ENCODE data around the gene RUNX1.

The RUNX1 gene

DNA sequence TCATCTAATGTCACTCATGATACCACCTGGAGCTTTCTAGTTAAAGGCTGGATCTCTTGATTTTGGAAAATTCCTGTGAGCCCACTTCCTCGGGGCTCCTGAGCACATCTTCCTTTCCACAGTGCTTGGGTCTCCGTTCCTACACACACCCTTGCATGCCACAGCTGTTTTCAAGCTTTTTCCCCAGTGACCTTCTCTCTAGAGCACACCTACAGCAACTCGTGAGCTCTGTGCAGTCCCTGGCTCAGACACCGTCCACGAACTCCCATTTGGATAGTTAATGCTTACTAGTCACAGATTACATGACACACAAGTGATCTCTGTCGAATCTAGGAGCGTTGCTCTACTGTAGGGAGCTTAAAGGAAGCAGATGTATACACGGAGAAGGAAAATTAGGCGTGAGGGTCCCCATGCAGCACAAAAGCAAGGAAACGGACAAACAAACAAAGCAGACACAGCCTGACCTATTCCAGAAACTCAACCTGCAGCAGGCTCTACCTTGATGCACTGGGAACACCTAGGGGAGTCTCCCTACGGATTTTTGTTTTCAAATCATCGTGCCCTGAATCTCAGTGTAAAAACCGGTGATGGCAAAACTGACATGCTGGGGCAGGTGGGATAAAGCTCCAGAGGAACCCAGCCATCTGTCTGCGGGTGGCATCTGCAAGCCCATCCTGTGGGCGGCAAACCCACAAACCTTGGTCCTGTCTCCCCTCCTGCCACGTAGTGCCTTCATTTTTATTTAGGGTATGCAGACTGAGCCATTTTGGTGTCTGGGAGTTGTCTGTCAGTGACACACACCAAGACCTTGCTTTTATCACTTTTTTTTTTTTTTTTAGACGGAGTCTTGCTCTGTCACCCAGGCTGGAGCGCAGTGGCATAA, 177.8 kb downstream of the RUNX1 start:
- no peak for DNase-seq

DNA sequence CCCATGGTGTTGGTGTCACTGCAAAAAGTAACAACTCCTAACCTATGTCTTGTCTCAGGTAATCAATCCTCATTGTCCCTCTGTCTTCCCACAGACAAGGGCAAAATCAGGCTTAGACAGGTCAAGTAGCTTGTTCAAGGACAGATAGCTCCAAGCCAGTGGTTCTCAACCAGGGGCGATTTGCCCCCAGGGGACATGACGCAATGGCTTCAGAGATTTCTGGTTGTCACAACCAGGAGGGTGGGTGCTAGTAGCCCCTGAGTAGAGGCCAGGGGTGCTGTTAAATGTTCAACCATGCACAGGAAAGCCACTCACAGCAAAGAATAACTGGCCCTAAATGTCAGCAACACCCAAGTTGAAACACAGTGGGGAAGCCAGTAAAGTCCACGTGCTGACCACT, 178.9 kb downstream of the RUNX1 start:
- no peak for DNase-seq

DNA sequence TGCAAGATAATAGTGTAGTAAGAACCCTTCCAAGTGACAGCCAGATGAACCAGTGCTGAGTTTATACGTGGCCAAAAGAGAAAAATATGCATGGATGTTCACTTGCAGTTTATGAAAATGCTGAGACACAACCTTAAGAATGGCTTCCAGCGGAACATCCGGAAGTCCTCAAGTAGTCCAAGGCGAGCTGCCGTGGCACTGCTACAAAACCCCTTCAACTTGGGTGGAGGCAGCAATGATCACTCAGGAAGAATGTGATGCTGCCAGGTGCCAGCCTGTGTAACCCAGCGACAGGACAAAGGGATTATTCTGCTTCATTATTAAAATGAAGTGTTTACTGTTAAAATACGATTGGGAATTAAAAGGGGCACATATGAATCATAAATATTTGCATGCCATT, 179.6 kb downstream of the RUNX1 start:
- no peak for DNase-seq

DNA sequence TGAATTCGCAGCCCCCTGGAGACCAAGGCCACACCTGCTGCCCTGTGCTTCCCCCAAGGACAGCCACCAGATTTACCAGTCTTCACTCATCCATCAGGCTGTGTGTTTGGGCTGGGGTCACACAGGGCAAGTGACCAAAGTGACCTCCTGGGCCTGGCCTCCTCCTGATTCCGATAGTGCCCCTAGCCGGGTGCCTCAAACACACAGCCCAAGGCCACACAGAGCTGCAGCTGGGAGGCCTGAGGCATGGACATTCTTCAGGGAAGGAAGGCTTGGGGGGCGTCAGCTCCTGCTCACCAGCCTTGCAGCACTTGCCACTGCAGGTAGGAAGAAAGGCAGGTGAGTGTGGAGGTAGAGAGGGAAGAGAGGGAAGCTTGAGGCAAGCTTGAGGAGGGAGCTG, 181.3 kb downstream of the RUNX1 start:
- DNase-seq, result no peak

DNA sequence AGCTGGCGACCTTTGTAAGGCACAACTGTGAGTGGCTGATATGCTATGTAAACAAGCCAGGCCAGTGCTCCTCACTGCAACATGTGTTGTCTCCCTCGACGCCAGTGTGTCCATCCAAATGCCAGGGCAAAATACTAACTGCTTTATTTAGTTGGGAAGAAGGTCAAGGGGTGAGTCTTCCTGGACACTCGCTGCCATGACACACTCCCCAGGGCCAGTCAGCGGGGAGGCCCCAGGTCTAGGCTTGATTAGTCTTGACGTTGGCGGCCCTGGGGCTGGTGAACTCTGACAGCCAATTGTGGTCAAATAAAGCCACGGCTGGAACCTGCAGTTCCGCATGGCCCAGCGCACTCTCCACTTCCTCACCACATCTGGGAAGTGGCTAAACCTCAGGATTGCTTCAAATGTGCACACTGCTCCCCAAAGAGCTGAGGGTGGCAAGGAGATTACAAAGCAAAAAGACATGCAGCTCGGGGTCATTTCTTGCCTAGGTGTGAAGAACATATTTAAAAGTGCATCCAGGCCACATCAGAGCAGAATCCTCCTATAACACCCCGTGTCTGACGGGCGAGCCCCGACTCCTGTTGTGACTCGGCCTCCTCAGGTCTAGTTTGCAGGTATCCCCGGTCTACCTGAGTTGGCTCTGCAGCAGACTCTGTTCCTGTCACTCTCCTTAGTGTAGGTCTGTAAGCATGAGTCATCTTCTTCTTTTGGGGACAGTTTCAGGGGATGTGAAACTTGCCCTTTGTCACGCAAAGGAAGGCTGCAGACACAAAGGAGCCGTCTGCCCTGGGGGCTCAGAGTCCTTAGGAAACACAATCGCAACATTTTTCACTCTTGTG, 183.5 kb downstream of the RUNX1 start:
- DNase-seq, result peak; percentile 93

DNA sequence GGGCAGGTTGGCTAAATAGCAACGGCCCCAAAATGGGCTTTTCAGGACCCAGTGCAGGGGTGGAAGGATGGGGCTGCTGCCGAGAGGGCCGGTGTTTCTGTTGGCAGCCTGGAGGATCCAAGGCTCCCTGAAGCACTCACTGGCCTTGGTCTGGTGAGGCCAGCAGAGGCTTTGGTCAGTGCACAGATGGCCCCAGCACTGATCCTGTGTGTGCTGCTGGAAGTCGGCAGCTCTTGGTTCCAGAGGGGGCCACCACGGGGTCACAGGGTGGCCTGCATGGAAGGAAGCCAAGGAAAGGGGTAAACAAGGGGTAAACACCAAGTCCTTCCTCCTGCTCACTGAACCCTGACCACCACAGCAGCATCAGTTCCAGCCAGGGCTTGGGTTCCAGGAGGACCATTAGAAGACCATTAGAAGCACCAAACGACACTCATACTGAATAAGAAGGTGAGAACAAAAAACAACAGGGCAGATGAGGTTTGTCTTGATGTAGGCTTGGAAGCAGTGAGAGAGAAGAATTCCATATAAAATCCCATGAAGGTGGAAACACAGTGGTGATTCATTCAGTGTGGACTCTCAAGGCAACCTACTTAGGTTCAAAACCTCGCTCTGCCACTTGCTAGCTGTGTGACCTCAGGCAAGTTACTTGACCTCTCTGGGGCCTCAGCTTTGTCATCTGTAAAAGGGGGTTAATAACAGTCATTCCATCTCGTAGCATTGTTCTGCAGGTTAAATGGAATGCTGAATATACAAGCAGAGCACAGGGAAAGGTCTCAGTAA, 184.5 kb downstream of the RUNX1 start:
- DNase-seq, result no peak

DNA sequence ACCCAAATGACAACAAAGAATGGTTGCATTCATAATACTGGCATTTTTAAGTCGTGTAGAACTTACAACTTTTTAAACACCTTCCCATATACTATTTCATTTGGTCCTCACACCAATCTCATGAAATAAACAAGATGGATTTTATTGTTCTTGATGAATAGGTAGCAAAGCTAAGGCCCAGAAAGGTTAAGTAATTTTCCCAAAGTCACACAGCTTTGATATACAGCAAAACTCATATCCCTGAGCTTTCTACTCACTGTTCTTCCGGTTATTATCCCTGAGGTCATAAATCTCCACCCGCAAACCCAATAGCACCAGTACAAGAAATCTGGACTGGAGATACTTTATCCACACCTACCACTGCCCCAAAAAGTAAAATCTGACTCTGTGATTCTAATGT, 186.2 kb downstream of the RUNX1 start:
- no peak for DNase-seq

DNA sequence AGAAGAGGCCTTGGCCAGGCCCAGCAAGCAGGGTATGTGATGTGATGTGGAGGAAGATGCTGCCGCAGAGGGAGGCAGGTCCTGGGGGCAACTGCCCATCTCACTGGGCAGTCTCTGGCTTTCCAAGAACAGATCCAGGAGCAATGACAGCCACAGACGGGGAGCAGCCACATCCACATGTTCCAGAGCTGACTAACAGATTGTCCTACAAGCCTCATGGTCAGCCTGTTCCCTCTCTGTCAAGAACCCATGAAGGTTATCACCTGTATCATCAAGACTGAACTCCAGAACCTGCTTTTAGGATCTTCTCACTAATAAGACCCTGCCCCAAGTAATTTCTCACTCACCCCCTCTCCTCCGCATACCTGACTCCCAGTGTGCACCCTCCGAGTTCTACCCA, 187.8 kb downstream of the RUNX1 start:
- no peak for DNase-seq

DNA sequence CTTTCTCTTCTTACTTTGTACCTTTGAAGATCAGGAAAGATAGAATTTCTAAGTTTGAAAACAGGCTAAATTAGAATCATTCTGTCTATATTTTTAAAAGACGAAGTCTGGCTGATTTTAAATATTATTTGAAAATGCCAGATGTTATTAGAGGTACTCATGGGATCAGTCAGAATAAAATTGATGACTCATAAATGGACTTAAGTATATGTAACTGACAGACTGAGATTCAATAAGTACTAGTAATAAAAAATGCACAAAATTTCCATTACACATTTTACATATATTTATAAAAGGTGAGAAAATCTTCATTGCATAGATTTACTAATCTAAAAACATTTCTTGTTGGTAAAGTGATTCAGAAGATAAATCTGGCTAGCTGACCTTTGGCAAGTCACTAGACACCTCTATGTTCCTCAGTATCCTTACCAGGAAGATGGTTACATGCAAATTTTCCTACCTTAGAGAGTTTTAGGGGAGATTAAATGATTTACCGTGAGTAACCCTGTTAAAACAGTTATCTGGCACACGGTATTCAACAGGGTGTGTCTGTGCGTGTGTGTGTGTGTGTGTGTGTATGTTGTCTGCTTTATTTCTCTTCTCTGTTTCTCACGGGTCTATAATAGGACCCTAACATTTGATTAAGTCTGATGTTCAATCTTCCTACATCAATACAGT, 189.0 kb downstream of the RUNX1 start:
- no peak for DNase-seq

DNA sequence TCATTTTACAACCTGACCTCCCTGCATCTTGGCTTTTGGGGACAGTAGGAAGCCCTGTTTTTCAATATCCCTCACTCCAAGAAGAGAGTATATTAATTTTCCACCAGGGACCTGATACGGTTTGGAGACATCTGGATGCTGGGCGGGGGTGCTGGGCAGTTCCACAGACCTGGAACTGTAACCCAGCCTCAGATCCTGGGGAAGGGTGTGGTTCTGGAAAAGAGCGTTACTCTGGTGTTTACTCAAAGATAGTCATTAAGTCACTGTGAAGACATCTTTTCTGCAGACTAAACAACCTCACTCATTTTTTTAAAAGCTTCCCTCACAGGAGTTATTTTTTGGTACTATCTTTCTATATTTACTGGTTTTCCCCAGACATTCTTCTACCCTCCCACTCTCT, 190.5 kb downstream of the RUNX1 start:
- no peak for DNase-seq

DNA sequence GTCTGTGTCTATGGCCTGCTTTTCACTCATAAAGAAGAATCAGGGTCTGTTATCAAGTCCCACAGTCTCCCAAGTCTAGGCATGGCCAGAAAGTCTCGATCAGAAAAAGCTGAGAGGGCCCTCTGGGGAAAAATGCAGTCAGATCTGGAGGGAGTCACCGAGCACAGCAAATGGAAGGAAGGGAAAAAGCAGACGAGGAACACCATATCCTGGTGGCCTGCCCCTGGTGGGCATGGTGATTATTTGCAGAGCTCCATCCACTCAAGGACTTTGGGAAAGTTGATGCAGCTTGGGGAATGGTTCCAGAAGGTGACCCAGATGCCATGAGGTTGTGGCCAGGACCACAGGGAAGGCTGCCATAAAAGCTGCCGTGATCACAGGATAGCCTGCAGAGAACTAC, 191.2 kb downstream of the RUNX1 start:
- DNase-seq, result no peak

DNA sequence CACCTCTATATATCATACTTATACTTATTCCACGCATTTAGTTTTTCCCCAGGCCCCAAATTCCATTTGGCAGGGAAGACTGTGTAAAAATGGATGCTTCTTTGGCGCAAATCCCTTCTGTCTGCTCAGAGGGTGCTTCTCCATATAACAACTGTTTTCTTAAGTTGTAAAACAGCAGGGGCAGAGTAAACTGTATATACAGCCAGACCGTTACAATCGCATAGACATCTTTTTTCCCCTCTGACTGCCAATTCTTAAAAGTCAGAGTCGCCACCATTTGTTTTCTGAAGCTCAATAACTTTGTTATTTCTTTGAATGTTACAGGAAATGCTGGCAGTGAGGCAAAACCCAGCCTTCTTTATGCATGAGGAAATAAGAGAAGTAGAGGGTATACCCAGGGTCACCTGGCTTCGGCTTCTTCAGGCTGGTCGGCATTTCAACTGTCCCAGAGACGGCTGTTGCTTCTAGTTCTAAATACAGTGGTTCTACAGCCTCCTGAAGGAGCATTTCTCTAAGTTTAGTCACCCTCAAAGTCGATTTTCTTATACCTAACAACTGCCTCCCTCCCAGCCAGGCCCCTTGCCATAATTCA, 191.9 kb downstream of the RUNX1 start:
- DNase-seq, result no peak

DNA sequence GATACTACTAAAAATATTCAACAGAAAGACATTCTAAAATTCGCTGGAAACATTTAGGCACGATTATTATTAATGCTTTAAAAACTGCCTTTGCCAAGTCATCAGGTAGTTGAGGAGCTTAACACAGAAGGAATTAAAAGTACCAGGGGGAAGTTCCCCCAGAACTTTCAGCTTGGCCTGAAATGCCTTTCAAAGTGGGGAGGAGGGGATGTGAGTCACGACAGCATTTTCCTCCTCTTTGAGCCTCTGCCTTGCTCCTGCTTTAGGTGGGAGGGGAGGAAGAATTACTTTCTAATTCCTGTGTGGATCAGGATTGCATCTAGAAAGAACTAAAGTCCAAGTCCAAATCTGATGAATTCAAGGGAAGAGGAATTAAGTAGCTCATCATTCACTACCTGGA, 196.7 kb downstream of the RUNX1 start:
- peak; percentile 47 for DNase-seq

DNA sequence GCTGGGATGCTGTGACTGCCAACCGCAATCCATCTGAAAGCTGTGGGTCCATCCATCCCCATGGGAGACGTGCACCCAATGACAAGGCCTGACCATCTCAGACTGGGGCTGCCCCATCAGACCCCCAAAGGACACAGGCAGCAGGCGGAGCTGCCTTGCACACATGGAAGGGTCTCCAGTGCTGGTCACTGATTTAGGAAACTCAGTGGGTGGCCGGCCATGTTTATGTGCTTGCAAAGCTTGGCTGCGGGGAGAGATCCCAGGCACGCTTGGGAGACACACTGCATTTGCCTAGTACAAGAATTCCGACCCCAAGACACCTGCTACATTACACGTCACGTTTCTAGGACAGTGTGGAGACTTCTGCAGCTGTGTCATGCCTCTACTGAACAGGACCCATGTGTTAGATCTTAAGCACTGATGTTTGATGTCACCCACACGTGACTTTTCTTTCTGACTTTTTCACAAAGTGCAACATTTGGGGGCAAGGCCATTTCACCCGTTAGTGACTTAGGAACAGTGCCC, 198.9 kb downstream of the RUNX1 start:
- no peak for DNase-seq

DNA sequence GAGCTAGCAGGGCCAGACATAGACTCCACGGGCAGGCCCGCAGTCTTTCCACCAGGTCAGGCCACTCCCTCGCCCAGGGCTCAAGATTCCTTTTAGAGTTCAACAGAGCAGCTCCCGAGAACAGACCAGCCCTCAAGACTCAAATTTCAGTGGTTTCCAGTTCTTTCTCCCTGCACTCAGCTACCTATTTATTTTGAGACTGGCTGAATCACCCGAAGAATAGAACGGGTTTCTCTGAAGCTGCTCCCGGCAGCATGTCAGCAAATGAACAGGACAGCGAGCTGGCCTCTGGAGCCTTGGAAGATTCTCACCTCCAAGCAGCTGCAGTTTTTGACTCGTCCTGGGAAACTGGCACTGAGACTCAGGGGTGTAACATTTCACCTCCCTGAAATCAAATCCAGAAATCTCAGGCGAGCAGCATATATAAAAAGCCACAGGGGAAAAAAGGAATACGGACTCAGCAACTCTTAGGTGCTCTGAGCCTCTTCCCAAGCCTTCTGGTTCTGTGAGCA, 202.4 kb downstream of the RUNX1 start:
- no peak for DNase-seq

DNA sequence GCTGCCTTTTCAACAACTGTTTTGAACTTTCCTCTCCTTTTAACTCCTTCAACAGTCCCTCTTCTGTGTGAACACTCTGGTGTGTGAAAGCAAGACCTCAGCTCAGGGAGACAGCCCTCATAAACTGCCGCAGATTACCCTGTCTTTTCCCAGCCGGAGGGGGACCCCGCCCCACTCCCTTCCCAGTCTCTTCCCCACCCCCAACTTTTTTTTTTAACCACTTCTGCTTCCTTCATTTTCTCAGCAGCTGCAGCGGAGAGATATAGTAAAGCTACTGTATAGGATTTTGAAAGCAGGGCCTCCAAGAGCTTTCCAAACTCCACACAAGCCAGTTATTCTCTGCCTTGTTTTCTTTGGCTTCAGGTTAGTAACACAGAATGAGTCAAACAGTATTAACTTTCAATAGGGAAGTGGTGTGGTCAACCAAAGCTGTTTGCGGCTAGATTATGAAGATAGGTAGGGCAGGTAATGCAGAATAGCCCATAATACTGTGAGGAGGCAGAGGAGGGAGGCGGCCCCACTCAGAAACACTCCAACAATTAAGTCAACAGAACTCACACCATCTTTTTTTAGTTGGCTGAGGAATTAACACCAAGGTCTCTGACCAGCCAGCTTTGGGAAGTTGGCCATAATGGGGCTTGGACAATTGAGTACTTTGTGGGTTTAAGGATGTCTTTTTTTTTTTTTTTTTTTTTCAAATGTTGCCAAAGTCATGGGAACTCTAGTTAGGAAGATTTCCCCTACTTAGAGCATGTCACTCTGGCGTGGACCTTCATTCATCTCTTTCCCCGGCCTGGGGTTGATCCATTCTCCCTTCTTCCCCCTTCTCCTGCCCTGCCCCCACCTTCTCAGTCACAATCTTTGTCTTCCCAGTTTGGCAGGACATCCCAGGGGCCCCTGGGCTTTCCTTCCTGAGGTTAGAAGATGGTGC, 203.3 kb downstream of the RUNX1 start:
- peak; percentile 56 for DNase-seq

DNA sequence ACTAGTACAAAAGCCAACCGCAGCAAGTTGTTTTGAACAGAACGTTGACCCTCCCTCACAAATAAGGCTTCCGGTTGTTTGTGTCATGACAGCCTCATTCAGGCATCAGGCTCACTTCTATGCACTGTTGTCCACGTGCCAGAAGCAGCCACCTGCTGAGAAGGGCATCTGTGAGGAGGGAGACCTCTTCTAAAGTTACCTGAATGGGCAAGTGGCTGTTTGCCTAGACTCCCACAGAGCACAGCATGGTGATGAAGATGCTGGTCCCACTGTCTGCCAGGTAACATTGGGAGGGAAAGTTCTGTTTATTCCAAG, 204.2 kb downstream of the RUNX1 start:
- no peak for DNase-seq

DNA sequence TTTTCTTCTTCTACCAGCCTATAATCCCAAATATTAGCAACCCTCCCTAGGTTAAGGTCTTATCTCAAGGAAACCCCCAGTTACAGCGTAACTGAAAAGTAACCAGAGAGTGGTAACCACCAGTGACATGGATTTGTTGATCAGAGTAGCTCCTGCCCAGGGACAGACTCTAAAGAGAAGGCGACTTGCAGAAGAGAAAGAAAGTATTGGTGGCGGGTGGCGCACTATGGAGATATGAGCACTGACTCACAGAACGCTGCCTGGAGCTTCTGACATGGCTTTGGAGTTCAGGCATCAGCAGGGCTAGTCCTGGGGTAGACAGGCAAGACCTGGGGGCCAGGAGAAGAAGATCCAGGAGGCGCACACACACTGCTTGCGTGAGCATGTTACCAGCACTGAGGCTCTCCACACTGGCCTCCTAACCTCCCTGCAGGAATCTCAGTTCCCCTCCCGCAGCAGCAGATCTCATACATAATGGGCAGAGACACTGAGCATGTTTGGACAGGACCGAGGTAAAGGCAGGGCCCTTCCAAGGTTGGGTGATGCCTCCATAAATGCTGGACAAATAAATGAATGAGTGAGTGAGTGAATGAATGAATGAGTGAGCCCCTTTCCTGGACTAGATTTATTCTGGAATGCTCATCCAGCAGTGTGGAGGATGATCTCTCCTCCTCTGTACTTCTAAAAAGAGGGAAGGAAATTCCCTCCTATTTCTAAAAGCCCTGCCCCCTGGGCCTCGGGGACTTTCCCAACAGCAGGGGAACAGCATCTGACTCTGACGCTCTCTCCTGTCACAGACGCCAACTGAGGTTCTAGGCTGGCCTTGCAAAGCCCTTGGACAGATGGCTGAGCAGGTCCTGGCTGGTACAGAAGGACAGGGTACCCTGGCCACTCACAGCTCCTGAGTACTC, 204.8 kb downstream of the RUNX1 start:
- peak; percentile 90 for DNase-seq

DNA sequence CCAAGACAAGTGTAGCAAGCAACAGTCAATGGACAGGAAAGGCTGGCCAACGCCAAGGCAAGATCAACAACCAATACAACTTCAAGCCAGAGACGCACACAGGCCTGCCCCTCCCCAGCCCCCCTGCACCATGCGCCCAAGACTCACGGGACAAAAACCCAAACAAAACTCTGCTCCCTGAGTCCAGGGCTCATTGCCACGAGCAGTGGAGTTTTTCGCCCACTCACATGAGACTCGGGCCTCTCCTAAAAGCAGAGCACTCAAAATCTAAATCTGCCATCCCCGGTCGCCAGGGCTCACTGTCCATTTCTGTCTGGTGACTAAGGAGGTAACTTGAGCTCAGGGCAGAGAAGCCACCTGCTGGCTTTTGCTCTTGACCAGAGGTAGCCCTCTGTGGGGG, 205.5 kb downstream of the RUNX1 start:
- DNase-seq, result no peak

DNA sequence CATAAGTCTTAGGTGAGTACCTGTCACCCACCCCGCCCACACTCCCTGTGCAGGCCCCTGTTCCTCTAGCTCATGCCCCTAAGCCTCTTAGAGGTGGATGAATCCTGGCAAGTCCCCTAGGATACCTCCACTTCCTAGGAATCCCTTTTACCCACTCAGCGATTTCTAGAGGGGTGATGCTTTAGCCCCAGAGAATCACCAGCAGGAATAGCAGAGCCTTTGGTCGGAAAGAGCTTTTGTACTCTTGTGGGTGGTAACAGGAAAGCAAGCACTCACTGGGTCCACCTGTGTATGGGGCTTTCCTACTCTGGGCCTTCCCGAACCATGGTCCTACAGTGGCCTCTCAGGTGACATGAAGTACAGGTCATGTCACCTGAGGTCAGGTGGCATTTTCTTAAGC, 207.9 kb downstream of the RUNX1 start:
- no peak for DNase-seq
